Stimulated activated CD4-positive, alpha-beta T cell treated with anti-CD3 and anti-CD28 coated beads, Interleukin-15, amount 100 ng/mL, for 24 hours (primary cell): Measurements from ENCODE around the gene PHYKPL.

Experiments
- DNase-seq: peaks from one replicate; pipeline ENCODE4 v3.0.0-alpha.2; 2020

PHYKPL gene

GRCh38 chr5:178221853-178222252 is 10.7 kb downstream of the PHYKPL start:
- no peak for DNase-seq

GRCh38 chr5:178221282-178221681 is 11.3 kb downstream of the PHYKPL start:
- no peak for DNase-seq

GRCh38 chr5:178218827-178219226 is 13.8 kb downstream of the PHYKPL start:
- DNase-seq, result no peak

GRCh38 chr5:178218237-178218776 is 14.3 kb downstream of the PHYKPL start:
- DNase-seq, result no peak

GRCh38 chr5:178216779-178217178 is 15.8 kb downstream of the PHYKPL start:
- DNase-seq, result no peak

- no peak for DNase-seq
Observed at GRCh38 chr5:178216088-178216534, 16.5 kb downstream of the PHYKPL start.

GRCh38 chr5:178215280-178216002 is 17.2 kb downstream of the PHYKPL start:
- DNase-seq, result no peak

GRCh38 chr5:178214160-178214803 is 18.3 kb downstream of the PHYKPL start:
- DNase-seq, result no peak

- no peak for DNase-seq
Observed at GRCh38 chr5:178213748-178214151, 18.9 kb downstream of the PHYKPL start.

GRCh38 chr5:178213003-178213461 is 19.6 kb downstream of the PHYKPL start:
- DNase-seq, result no peak

GRCh38 chr5:178212241-178213002 is 20.2 kb downstream of the PHYKPL start:
- no peak for DNase-seq

- DNase-seq, result peak; percentile 22
Observed at GRCh38 chr5:178211095-178212048, 21.2 kb downstream of the PHYKPL start.

- DNase-seq, result no peak
Observed at GRCh38 chr5:178210686-178211085, 21.9 kb downstream of the PHYKPL start.

GRCh38 chr5:178210073-178210535 is 22.5 kb downstream of the PHYKPL start:
- peak; percentile 19 for DNase-seq

GRCh38 chr5:178209334-178210072 is 23.1 kb downstream of the PHYKPL start:
- peak; percentile 10 for DNase-seq

GRCh38 chr5:178208540-178209227 is 23.9 kb downstream of the PHYKPL start:
- DNase-seq, result no peak

- no peak for DNase-seq
Observed at GRCh38 chr5:178207917-178208280, 24.7 kb downstream of the PHYKPL start.

- no peak for DNase-seq
Observed at GRCh38 chr5:178207183-178207916, 25.3 kb downstream of the PHYKPL start.

GRCh38 chr5:178206166-178207101 is 26.2 kb downstream of the PHYKPL start:
- peak; percentile 15 for DNase-seq
